Skeletal muscle cell (primary cell): ENCODE measurements around the gene TBC1D24.
"Not testable (repeated sequence)": the region's sequence is repeated elsewhere in the genome, so short reads cannot be mapped to it uniquely, and the experiment has no call there.

ENCODE experiments used
- DNase-seq: peaks from one replicate; pipeline ENCODE4 v3.0.0-alpha.2; 2010; ENCODE audit warnings: low read depth
- H3K4me3 ChIP-seq: 2 replicates; pipeline ENCODE4 v1.5.1; 2011; ENCODE audit warnings: low read depth, mild to moderate bottlenecking, control low read depth, low read length, moderate library complexity

The TBC1D24 gene

DNA sequence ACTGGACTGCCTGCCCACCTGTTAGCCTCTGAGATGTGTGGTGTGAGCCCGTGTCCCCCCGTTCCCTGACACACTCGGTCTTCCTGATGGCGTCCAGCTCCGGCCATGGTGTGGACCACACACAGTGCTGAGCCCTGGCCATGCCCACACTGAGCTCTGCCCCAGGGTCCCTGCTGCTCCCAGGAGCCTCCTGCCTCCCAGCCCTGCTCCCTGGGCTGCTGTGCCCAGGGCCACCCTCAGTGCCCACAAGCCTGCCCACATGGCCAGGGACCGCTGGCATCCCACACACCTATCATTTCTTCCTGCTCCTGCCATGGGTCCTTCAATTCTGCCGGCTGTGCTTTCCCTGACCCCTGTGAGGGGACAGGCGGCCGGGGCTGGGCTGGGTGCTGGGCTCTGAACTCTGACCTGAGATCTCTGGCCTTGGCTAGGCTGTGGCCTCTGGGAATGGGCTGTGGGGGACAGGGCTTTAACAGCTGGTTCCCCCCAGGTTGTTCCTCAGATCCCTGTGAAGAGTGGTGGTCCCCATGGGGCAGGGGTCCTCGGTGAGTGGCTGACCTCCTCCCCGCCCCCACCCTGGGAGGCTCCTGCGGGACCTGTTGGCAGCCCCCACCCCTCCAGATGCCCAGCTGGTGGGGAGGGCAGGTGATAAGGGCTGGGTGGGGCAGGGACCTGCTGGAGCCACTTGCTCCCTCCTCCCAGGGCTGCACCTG, 52.3 kb downstream of the TBC1D24 start:
- no peak overlapping the region for H3K4me3 ChIP-seq
- DNase-seq: no peak

DNA sequence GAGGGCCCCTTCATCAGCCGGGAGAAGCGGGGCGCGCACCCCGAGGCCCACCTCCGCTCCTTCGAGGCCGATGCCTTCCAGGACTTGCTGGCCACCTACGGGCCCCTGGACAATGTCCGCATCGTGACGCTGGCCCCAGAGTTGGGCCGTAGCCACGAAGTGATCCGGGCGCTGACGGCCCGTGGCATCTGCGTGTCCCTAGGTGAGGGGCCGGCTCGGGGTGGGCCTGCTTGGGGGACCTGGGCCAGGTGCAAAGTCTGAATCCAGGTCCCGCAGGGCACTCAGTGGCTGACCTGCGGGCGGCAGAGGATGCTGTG, 52.8 kb downstream of the TBC1D24 start:
- H3K4me3 ChIP-seq: no peak overlapping the region
- DNase-seq: no peak

DNA sequence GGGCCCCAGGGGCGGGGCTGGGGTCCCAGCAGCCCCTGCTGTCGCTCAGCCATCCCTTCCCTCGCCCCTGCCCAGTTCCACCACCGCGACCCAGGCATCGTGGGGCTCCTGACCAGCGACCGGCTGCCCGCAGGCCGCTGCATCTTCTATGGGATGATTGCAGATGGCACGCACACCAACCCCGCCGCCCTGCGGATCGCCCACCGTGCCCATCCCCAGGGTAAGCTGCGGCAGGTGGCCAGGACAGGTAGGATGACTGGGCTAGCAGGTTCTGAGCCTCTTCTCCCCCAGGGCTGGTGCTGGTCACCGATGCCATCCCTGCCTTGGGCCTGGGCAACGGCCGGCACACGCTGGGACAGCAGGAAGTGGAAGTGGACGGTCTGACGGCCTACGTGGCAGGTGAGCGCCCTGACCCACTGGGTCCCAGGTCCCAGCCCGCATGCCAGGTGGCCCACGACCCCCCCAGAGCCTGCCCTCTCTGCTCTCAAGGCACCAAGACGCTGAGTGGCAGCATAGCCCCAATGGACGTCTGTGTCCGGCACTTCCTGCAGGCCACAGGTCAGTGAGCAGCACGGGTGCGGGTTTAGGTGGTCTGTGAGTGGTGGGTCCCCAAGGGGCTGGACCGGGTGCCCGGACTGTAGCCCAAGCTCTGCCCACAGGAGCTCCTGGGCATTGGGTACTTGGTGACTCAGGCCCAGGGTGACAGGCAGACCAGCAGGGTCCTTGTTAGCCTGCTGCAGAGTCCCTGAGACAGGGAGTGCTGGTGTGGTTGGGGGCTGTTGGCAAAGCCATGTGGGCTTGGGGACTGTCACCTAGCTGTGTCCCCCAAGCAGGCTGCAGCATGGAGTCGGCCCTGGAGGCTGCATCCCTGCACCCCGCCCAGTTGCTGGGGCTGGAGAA, 53.5 kb downstream of the TBC1D24 start:
- no peak overlapping the region for H3K4me3 ChIP-seq
- no peak for DNase-seq

DNA sequence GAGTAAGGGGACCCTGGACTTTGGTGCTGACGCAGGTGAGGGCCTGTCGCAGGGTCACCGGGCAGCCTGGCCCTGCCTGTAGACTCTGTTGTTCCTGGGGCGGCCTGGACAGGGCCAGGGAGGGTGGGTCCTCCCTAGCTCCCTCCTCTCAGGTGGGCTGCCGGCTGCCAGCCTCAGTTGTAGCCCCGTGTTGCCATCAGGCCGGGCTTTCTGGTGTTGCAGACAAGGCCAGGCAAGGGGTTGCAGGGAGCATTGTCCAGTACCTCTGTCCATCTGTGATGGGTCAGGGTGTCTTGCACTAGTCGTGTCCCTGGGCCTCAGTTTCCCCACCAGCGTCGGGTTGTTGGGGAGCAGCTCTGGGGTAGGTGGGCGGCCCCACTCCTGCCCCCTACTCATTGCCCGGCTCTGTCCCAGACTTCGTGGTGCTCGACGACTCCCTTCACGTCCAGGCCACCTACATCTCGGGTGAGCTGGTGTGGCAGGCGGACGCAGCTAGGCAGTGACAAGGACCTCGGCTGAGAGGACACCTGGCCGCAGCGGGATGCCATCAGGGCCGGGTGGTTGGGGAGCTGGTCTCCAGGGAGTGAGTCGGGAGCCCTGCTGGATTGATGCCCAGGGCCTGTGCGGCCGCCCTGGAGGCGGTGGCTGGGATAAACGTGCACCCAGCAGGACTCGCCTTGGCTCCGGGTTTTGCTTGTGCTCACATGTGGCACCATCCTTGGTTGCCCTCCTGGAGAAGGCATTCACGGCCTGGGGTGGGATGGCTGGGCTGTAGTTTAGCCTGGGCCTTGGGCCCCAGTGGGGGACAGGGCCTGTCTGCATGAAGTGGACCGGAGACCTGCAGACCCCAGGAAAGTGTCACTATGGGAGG, 54.4 kb downstream of the TBC1D24 start:
- DNase-seq: no peak
- H3K4me3 ChIP-seq: no peak overlapping the region

GRCh38 chr16:2529961-2530628, 55.2 kb downstream of the TBC1D24 start:
- no peak overlapping the region for H3K4me3 ChIP-seq
- DNase-seq: no peak

DNA sequence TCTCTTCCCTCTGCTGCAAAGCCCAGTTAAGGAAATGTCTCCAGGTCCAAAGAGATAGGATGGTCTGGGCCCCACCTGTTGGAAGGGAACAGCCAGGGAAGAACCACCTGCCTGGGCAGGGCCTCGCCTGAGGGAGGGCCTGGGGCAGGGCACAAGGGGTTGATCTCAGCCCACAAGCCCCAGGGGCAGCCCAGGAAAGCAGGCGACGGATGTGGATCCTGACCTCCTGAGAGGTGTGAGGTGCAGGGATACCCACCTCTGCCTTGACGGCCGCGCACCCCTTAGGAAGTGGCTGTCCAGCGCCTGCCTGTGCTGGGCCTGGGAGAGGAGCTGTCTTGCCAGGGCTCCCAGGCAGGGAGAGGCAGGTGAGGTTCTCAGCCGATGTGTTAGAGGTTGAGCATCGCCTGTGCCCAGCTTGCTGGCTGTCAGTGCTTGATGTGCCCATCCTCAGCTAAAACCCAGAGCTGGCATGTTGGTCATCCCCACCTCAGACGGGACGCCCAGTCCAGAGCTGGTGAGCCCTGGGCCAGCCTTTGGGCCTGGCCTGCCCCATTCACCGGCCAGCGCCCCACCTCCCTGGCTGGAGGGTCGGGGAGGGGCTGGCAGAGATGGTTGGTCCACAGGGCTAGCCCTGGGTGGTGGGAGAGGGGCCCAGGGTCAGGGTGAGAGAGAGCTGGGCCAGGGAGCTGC, 55.8 kb downstream of the TBC1D24 start:
- H3K4me3 ChIP-seq: no peak overlapping the region
- no peak for DNase-seq

- peak within 1 kb of the TSS; percentile 63 for H3K4me3 ChIP-seq
- no peak for DNase-seq
These were observed 56.4 kb downstream of the TBC1D24 start, which contains the start of gene CEMP1 for GRCh38 chr16:2531371-2531695. CEMP1 (minus strand) TSS chr16:2531408; CDS start chr16:2531073, 335 bp downstream.

GRCh38 chr16:2531696-2532493, 57.0 kb downstream of the TBC1D24 start:
- H3K4me3 ChIP-seq: peak overlapping the region; percentile 63
- DNase-seq: peak; percentile 89

DNA sequence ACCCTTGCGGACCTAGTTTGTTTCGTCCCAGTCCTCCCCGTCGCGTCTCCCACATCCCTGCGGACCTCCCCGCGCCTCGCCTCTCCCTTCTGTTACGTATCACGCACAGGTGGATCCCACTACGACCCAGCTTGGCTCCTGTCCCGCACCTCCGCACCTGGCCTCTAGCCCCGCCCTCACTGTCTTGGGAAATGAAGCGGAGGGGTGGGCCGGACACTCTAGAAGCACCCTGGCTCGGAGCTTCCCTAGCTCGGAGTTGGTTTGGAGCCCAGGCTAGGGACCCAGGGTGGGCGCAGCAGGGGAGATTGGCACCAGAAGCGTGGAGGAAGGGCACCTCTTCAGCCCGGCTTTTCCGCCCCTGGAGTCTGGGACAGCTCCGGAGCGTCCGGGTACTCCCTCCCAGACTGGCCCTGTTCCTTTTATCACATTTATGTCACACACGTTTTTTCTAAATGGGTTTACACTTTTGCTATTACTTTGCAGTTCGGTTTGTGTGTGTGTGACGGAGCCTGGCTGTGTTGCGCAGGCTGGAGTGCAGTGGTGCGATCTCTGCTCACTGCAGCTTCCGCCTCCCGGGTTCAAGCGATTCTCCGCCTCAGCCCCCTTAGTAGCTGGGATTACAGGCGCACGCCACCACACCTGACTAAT, 57.7 kb downstream of the TBC1D24 start:
- no peak for DNase-seq
- H3K4me3 ChIP-seq: peak overlapping the region; percentile 63

GRCh38 chr16:2533142-2533755, 58.3 kb downstream of the TBC1D24 start:
- peak overlapping the region; percentile 63 for H3K4me3 ChIP-seq
- not testable (repeated sequence) for DNase-seq

DNA sequence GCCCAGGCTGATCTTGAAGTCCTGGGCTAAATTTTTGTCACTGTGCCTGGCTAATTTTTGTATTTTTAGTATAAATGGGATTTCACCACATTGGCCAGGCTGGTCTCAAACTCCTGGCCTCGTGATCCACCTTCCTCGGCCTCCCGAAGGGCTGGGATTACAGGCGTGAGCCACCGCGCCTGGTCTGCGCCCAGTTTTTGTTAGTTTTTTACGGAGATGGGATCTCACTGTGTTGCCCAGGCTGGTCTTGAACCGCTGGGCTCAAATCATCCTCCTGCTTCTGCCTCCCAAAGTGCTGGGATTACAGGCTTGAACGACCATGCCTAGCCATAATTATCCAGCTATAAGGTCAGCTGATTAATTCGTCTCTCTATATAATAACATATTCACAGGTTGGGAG, 59.0 kb downstream of the TBC1D24 start:
- no peak for DNase-seq
- no peak overlapping the region for H3K4me3 ChIP-seq

DNA sequence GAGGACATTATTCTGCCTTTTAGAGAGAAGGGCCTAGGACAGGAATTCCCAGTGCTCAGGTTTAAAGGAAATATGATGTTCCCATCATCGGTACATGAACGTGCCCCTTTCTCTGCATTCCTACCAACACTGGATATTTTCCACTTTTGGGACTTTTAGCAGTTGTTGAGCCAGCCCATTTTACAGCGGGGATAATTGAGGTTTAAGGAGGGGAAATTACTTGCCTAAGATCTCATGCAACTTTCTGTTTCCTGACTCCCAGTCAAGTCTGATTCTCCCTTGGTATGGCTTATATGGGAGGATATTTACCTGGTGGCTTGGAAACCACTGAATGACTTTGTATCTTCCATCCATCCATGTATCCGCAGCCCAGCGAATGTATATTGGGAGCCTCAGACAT, 59.4 kb downstream of the TBC1D24 start:
- H3K4me3 ChIP-seq: not testable (repeated sequence)

GRCh38 chr16:2535625-2536013, 60.7 kb downstream of the TBC1D24 start:
- peak; percentile 82 for DNase-seq
- no peak overlapping the region for H3K4me3 ChIP-seq

More for the DNA sequence above, 59.4 kb downstream of the TBC1D24 start:
- DNase-seq: not testable (repeated sequence)

GRCh38 chr16:2537451-2538379, 62.8 kb downstream of the TBC1D24 start, which contains the start of gene PDPK1:
PDPK1 (plus strand) TSS chr16:2538021; CDS start chr16:2538113, 92 bp downstream.
- peak; percentile 85 for DNase-seq
- H3K4me3 ChIP-seq: peak within 1 kb of the TSS; percentile 59

- not testable (repeated sequence) for DNase-seq
- peak overlapping the region; percentile 53 for H3K4me3 ChIP-seq
These were observed 64.4 kb downstream of the TBC1D24 start for GRCh38 chr16:2539192-2539844.
